ENCODE results near the gene XKR3.
"Not testable (repeated sequence)": the region's sequence is repeated elsewhere in the genome, so short reads cannot be mapped to it uniquely, and the experiment has no call there.

XKR3 gene

DNA sequence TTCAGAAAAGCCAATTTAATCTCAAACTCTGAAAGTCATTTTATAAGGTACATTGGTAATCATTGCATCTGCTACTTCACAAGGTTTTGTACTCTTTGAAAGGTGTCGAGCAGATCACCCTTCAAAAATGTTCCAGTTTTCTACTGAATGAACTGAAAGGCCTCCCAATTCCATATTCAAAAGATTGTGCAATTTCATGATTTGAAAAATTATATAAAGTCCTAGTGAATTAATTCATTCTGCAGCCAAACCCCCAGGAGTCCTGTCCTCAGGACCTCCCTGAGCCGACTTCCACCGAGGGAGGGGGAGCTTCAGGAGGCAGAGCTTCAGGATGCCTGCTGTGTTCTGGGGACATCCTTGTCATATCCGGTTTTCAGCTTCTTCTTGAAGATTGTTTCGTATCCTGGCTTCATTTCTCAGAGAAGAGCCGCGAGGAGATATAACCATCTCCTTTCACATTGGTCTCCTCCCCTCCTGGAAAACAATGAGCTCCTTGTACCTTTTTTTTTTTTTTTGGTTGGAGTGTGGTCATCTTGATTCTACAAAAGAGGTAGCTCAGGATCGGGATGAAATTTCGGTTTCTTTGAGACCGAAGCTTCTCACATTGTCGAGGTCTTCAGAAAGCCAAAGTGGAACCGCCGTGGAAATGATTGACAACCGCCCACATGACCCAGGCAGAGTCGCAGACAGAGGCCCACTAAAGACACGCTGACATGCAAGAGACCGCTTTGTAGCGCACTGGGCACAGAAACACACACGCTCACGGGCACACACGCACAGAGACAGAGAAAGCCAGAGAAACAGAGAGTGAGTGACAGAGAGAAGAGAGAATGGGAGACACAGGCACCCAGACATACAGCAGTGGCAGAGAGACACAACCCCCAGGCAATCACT is 77.7 kb downstream of the XKR3 start:
- not testable (repeated sequence) for DNase-seq

DNA sequence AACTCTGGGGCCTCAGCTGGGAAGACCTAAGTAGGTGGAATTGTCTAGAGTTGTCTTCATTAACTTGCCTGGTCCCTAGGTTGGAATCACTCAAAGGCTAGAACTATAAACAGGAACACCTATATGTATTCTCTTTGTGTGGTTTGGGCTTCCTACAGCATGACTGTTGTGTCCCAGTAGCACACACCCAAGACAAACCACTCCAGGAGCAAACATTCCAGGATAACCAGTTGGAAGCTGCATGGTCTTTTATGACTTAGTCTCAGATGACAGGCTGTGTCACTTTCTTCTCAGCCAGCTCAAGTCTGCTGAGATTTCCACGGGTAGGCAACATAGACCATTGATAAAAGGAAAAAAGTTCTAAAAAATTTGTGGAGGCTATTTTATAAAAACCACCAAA is 90.9 kb downstream of the XKR3 start:
- not testable (repeated sequence) for DNase-seq

Measured in activated naive CD4-positive, alpha-beta T cell (primary cell).